ENCODE data around the gene SNPH.
A peak's percentile ranks its signal among the peaks of the same experiment; 100 is the strongest.
"Not testable (repeated sequence)": the region's sequence is repeated elsewhere in the genome, so short reads cannot be mapped to it uniquely, and the experiment has no call there.

The SNPH gene

GRCh38 chr20:1266167-1266973 is at the start of gene SNPH:
Gene SNPH, plus strand, starts transcription at chr20:1266294. Its CDS starts 29,946 bp downstream, at chr20:1296240.
- peak; percentile 50 for DNase-seq (ENCODE audit: low read depth)

GRCh38 chr20:1216527-1217427 is 49.3 kb upstream of the SNPH start:
- DNase-seq (ENCODE audit: low read depth), result not testable (repeated sequence)

- not testable (repeated sequence) for DNase-seq (ENCODE audit: low read depth)
Observed at GRCh38 chr20:1222750-1223149, 43.3 kb upstream of the SNPH start.

- no peak for DNase-seq (ENCODE audit: low read depth)
Observed at GRCh38 chr20:1224205-1224890, 41.7 kb upstream of the SNPH start.

GRCh38 chr20:1225263-1225782 is 40.8 kb upstream of the SNPH start:
- no peak for DNase-seq (ENCODE audit: low read depth)

GRCh38 chr20:1225783-1226654 is 40.1 kb upstream of the SNPH start, which contains the start of gene RAD21L1:
Gene RAD21L1, plus strand, starts transcription at chr20:1226044. Its CDS starts 2,410 bp downstream, at chr20:1228454.
- peak; percentile 58 for DNase-seq (ENCODE audit: low read depth)

- DNase-seq (ENCODE audit: low read depth), result no peak
Observed at GRCh38 chr20:1229541-1229940, 36.6 kb upstream of the SNPH start.

- DNase-seq (ENCODE audit: low read depth), result no peak
Observed at GRCh38 chr20:1232286-1233111, 33.6 kb upstream of the SNPH start.

GRCh38 chr20:1240549-1240948 is 25.5 kb upstream of the SNPH start:
- DNase-seq (ENCODE audit: low read depth), result no peak

GRCh38 chr20:1241456-1241855 is 24.6 kb upstream of the SNPH start:
- no peak for DNase-seq (ENCODE audit: low read depth)

GRCh38 chr20:1242099-1242498 is 24.0 kb upstream of the SNPH start:
- no peak for DNase-seq (ENCODE audit: low read depth)

GRCh38 chr20:1242530-1242929 is 23.6 kb upstream of the SNPH start:
- DNase-seq (ENCODE audit: low read depth), result no peak

- no peak for DNase-seq (ENCODE audit: low read depth)
Observed at GRCh38 chr20:1245578-1245977, 20.5 kb upstream of the SNPH start.

GRCh38 chr20:1247689-1248088 is 18.4 kb upstream of the SNPH start:
- no peak for DNase-seq (ENCODE audit: low read depth)

- DNase-seq (ENCODE audit: low read depth), result not testable (repeated sequence)
Observed at GRCh38 chr20:1250282-1250681, 15.8 kb upstream of the SNPH start.

- DNase-seq (ENCODE audit: low read depth), result no peak
Observed at GRCh38 chr20:1252416-1252815, 13.7 kb upstream of the SNPH start.

GRCh38 chr20:1254254-1254653 is 11.8 kb upstream of the SNPH start:
- DNase-seq (ENCODE audit: low read depth), result no peak

GRCh38 chr20:1255675-1256074 is 10.4 kb upstream of the SNPH start:
- DNase-seq (ENCODE audit: low read depth), result no peak

- no peak for DNase-seq (ENCODE audit: low read depth)
Observed at GRCh38 chr20:1263853-1264252, 2.2 kb upstream of the SNPH start.

GRCh38 chr20:1264727-1265126 is 1.4 kb upstream of the SNPH start:
- no peak for DNase-seq (ENCODE audit: low read depth)

Measured in activated gamma-delta T cell treated with anti-CD3 and anti-CD28 coated beads, Interleukin-2, amount 50 U/mL, for 16 hours (primary cell).